ENCODE data around the gene PLA2G4C.
A peak's percentile ranks its signal among the peaks of the same experiment; 100 is the strongest.
"Not testable (repeated sequence)": the region's sequence is repeated elsewhere in the genome, so short reads cannot be mapped to it uniquely, and the experiment has no call there.

The PLA2G4C gene

GRCh38 chr19:48111280-48111679 lies 663 bp upstream of the PLA2G4C start:
- DNase-seq, result peak in 1 of 56 donors; percentile 41

GRCh38 chr19:48108997-48109782 lies 1.4 kb downstream of the PLA2G4C start:
- no peak for DNase-seq

- DNase-seq, result no peak
Observed at GRCh38 chr19:48103922-48104321, 6.7 kb downstream of the PLA2G4C start.

- peak in 1 of 56 donors; percentile 23 for DNase-seq
Observed at GRCh38 chr19:48102870-48103751, 7.5 kb downstream of the PLA2G4C start.

GRCh38 chr19:48095612-48096175 lies 14.9 kb downstream of the PLA2G4C start:
- DNase-seq, result no peak

GRCh38 chr19:48094855-48095203 lies 15.8 kb downstream of the PLA2G4C start:
- no peak for DNase-seq

- DNase-seq, result no peak
Observed at GRCh38 chr19:48094129-48094854, 16.3 kb downstream of the PLA2G4C start.

- not testable (repeated sequence) for DNase-seq
Observed at GRCh38 chr19:48091111-48091718, 19.4 kb downstream of the PLA2G4C start.

- peak in 4 of 56 donors; percentile 9 to 24 (median 16) for DNase-seq
Observed at GRCh38 chr19:48090281-48090802, 20.3 kb downstream of the PLA2G4C start.

GRCh38 chr19:48088991-48089390 lies 21.6 kb downstream of the PLA2G4C start:
- DNase-seq, result not testable (repeated sequence)

- peak in 14 of 56 donors; percentile 7 to 33 (median 16) for DNase-seq
Observed at GRCh38 chr19:48085904-48086864, 24.4 kb downstream of the PLA2G4C start.

- DNase-seq, result peak in 11 of 56 donors; percentile 5 to 50 (median 15)
Observed at GRCh38 chr19:48085076-48085475, 25.5 kb downstream of the PLA2G4C start.

- DNase-seq, result no peak
Observed at GRCh38 chr19:48081106-48081505, 29.5 kb downstream of the PLA2G4C start.

GRCh38 chr19:48070177-48070769 lies 40.3 kb downstream of the PLA2G4C start:
- DNase-seq, result not testable (repeated sequence)

- DNase-seq, result peak in 1 of 56 donors; percentile 5
Observed at GRCh38 chr19:48069435-48069834, 41.2 kb downstream of the PLA2G4C start.

GRCh38 chr19:48064509-48064908 lies 46.1 kb downstream of the PLA2G4C start:
- DNase-seq, result no peak

- no peak for DNase-seq
Observed at GRCh38 chr19:48061401-48062344, 48.9 kb downstream of the PLA2G4C start.

GRCh38 chr19:48060381-48060780 lies 50.2 kb downstream of the PLA2G4C start:
- no peak for DNase-seq

Data from amygdala (tissue), 56 donors.